K562 (cell line): Measurements from ENCODE around the gene FADS1.

ENCODE experiments used
- ELF4 ChIP-seq: fragments of 450-650 bp; formaldehyde crosslinking; IDR thresholded peaks from 2 replicates; pipeline ENCODE4 v1.4.0; 2022; ENCODE audit warnings: missing genetic modification characterization
- FOXJ3 ChIP-seq: sonication (generic); formaldehyde crosslinking; IDR thresholded peaks from 2 replicates; pipeline ENCODE4 v1.4.0; 2020; ENCODE audit warnings: mild to moderate bottlenecking, missing genetic modification reagents
- HIVEP1 ChIP-seq: fragments of 250-450 bp; sonication (Bioruptor Pico); IDR thresholded peaks from 2 replicates; pipeline ENCODE4 v1.4.0; 2020; ENCODE audit warnings: mild to moderate bottlenecking
- PHF20 ChIP-seq: fragments of 450-650 bp; IDR thresholded peaks from 2 replicates; pipeline ENCODE4 v1.6.1; 2018; ENCODE audit not compliant: partially characterized antibody
- SMARCA4 ChIP-seq: fragments of 450-650 bp; IDR thresholded peaks from 2 replicates; pipeline ENCODE4 v1.6.1; 2016
- TBP ChIP-seq: optimal IDR thresholded peaks from 2 replicates; pipeline ENCODE3; 2011; ENCODE audit warnings: low read depth, low read length, improper control_type of control experiment
- ZNF224 ChIP-seq: sonication (generic); formaldehyde crosslinking; IDR thresholded peaks from 2 replicates; pipeline ENCODE4 v1.8.0; 2022; ENCODE audit warnings: mild to moderate bottlenecking, missing genetic modification reagents
- TF ChIP-seq, protein P1 (sequence below): sonication (generic); formaldehyde crosslinking; IDR thresholded peaks from 2 replicates; pipeline ENCODE4 v1.8.0; 2022; ENCODE audit warnings: mild to moderate bottlenecking, missing genetic modification reagents
- TF ChIP-seq, protein P2 (sequence below): fragments of 450-650 bp; IDR thresholded peaks from 2 replicates; pipeline ENCODE4 v1.6.1; 2016; ENCODE audit warnings: missing biosample characterization, missing genetic modification characterization
- TF ChIP-seq, protein P3 (sequence below), 3 experiments: IDR thresholded peaks in 2 of 3; conservative IDR thresholded peaks in 1 of 3; 2 replicates each; pipeline ENCODE4 v1.5.1; 2011 to 2012; ENCODE audit warnings: low read length in 3 of 3, mild to moderate bottlenecking in 3 of 3, control low read depth in 2 of 3, improper control_type of control experiment in 1 of 3, inconsistent platforms in 1 of 3, low read depth in 1 of 3, mixed read lengths in 1 of 3, moderate library complexity in 1 of 3; ENCODE audit not compliant: insufficient read depth in 2 of 3
- TF ChIP-seq, protein P4 (sequence below): sonication (generic); formaldehyde crosslinking; IDR thresholded peaks from 2 replicates; pipeline ENCODE4 v1.8.1; 2022; ENCODE audit warnings: missing genetic modification reagents

DNA sequence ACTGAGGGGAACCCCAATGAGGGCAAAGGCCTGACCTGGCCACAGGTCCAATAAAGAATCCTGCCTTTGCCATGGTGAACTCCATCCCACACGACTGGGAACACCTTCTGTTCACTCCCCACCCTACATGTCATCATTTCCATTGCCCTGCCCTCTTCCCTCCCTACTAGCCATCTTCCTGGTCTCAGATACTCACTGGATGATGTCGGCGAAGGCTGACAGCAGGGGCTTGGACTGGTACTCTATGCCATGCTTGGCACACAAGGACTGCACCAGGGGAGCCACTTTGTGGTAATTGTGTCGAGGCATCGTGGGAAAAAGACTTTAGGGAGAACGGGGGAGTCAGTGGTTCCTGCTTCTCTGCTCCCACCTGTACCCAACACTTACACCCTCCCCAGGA lies 14.2 kb downstream of the FADS1 start:
- TF ChIP-seq PHF20: no peak
- no peak for TF ChIP-seq FOXJ3 (CRISPR knock-in tag)
- no peak for TF ChIP-seq TBP
- TF ChIP-seq ZNF224 (CRISPR knock-in tag): no peak
- no peak for TF ChIP-seq HIVEP1 (CRISPR knock-in tag)
- no peak for TF ChIP-seq ELF4 (CRISPR knock-in tag)
- TF ChIP-seq SMARCA4: no peak
- TF ChIP-seq, protein P1, sequence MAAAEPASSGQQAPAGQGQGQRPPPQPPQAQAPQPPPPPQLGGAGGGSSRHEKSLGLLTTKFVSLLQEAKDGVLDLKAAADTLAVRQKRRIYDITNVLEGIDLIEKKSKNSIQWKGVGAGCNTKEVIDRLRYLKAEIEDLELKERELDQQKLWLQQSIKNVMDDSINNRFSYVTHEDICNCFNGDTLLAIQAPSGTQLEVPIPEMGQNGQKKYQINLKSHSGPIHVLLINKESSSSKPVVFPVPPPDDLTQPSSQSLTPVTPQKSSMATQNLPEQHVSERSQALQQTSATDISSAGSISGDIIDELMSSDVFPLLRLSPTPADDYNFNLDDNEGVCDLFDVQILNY (CRISPR knock-in tag): no peak
- TF ChIP-seq, protein P2, sequence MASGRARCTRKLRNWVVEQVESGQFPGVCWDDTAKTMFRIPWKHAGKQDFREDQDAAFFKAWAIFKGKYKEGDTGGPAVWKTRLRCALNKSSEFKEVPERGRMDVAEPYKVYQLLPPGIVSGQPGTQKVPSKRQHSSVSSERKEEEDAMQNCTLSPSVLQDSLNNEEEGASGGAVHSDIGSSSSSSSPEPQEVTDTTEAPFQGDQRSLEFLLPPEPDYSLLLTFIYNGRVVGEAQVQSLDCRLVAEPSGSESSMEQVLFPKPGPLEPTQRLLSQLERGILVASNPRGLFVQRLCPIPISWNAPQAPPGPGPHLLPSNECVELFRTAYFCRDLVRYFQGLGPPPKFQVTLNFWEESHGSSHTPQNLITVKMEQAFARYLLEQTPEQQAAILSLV (tag): no peak
- TF ChIP-seq, protein P3, sequence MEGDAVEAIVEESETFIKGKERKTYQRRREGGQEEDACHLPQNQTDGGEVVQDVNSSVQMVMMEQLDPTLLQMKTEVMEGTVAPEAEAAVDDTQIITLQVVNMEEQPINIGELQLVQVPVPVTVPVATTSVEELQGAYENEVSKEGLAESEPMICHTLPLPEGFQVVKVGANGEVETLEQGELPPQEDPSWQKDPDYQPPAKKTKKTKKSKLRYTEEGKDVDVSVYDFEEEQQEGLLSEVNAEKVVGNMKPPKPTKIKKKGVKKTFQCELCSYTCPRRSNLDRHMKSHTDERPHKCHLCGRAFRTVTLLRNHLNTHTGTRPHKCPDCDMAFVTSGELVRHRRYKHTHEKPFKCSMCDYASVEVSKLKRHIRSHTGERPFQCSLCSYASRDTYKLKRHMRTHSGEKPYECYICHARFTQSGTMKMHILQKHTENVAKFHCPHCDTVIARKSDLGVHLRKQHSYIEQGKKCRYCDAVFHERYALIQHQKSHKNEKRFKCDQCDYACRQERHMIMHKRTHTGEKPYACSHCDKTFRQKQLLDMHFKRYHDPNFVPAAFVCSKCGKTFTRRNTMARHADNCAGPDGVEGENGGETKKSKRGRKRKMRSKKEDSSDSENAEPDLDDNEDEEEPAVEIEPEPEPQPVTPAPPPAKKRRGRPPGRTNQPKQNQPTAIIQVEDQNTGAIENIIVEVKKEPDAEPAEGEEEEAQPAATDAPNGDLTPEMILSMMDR (IDR thresholded peaks at IDR 0.05 in 2 of 3, conservative IDR thresholded peaks at IDR 0.05 in 1 of 3; ENCODE audit: insufficient read depth in 2 of 3, low read depth in 1 of 3, low read length in 3 of 3): no peak
- TF ChIP-seq, protein P4, sequence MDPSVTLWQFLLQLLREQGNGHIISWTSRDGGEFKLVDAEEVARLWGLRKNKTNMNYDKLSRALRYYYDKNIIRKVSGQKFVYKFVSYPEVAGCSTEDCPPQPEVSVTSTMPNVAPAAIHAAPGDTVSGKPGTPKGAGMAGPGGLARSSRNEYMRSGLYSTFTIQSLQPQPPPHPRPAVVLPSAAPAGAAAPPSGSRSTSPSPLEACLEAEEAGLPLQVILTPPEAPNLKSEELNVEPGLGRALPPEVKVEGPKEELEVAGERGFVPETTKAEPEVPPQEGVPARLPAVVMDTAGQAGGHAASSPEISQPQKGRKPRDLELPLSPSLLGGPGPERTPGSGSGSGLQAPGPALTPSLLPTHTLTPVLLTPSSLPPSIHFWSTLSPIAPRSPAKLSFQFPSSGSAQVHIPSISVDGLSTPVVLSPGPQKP (CRISPR knock-in tag): no peak
